ENCODE results near the gene VBP1.

Gene VBP1

GRCh38 chrX:155237719-155238118 lies 21.5 kb downstream of the VBP1 start:
- no peak for DNase-seq (ENCODE audit: extremely low read depth, low read depth)
- TF ChIP-seq, protein P1, sequence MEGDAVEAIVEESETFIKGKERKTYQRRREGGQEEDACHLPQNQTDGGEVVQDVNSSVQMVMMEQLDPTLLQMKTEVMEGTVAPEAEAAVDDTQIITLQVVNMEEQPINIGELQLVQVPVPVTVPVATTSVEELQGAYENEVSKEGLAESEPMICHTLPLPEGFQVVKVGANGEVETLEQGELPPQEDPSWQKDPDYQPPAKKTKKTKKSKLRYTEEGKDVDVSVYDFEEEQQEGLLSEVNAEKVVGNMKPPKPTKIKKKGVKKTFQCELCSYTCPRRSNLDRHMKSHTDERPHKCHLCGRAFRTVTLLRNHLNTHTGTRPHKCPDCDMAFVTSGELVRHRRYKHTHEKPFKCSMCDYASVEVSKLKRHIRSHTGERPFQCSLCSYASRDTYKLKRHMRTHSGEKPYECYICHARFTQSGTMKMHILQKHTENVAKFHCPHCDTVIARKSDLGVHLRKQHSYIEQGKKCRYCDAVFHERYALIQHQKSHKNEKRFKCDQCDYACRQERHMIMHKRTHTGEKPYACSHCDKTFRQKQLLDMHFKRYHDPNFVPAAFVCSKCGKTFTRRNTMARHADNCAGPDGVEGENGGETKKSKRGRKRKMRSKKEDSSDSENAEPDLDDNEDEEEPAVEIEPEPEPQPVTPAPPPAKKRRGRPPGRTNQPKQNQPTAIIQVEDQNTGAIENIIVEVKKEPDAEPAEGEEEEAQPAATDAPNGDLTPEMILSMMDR (IDR thresholded peaks at IDR 0.05; ENCODE audit: low read depth, low read length), result no peak

DNA sequence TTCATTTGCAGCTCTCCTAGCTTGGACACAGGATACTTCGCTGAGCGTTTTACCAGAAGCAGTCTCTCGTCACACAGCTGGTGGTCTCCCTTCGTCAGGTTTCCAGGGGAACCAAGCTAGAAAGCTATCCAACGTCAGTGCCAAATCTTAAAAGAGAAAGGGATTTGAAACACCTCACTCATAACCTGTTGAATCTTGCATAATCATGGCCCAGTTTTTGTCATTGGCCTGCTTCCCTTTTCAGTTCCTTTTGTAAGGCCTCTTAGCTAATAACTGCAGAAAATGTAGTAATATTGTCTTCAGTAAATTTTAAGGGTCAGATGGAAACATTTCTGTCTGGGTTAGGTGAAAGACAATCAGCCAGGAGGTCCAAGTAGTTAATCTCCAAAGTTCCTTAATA lies 26.0 kb downstream of the VBP1 start:
- TF ChIP-seq, protein P1 (IDR thresholded peaks at IDR 0.05; ENCODE audit: low read depth, low read length), result no peak

DNA sequence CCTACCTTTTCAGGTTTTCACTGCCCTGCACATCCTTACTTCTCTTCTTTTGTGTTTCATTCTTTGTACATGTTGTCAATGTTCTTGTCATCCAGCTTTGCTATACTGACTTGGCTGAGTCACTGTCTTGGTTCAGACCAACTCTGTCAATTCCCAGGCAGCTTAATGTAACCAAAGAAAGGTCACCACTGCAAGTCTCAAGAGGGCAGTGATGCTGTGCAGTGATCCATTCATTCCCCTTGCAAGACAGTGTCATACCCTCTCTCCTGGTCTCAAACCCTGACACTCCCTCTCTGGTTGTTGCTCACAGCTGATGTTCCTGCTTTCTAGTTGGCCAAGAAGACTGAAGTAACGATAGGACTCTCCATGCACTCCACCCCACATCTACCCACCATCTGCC lies 30.5 kb downstream of the VBP1 start:
- DNase-seq (ENCODE audit: extremely low read depth, low read depth), result no peak

More for the DNA sequence above, 26.0 kb downstream of the VBP1 start:
- no peak for DNase-seq (ENCODE audit: extremely low read depth, low read depth)

GRCh38 chrX:155247497-155247896 lies 31.2 kb downstream of the VBP1 start:
- TF ChIP-seq, protein P1 (IDR thresholded peaks at IDR 0.05; ENCODE audit: low read depth, low read length), result no peak

More for the DNA sequence above, 30.5 kb downstream of the VBP1 start:
- TF ChIP-seq, protein P1 (IDR thresholded peaks at IDR 0.05; ENCODE audit: low read depth, low read length), result no peak

GRCh38 chrX:155251391-155251790 lies 35.1 kb downstream of the VBP1 start:
- DNase-seq (ENCODE audit: extremely low read depth, low read depth), result no peak
- TF ChIP-seq, protein P1 (IDR thresholded peaks at IDR 0.05; ENCODE audit: low read depth, low read length), result no peak

More at GRCh38 chrX:155247497-155247896, 31.2 kb downstream of the VBP1 start:
- no peak for DNase-seq (ENCODE audit: extremely low read depth, low read depth)

DNA sequence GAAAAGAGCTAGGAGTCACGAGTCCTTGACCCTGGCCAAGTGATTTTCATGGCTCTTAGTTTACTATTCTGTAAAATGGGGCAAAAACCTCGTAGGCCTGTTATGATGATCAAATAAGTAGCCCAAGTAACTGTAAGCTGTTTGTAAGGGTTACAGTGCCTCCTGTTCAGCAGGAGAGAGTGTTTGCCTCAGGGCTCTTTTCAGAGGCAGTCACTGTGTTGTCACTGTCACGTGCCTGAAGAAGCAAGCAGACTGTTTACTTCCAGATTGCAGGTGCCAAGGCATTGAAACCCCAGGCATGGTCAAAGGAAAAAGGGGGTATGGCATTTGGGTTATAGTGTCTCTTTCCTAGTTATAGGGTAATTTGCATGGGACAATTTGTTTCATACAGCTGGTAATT lies 43.5 kb downstream of the VBP1 start:
- no peak for DNase-seq (ENCODE audit: extremely low read depth, low read depth)
- TF ChIP-seq, protein P1 (IDR thresholded peaks at IDR 0.05; ENCODE audit: low read depth, low read length), result no peak

DNA sequence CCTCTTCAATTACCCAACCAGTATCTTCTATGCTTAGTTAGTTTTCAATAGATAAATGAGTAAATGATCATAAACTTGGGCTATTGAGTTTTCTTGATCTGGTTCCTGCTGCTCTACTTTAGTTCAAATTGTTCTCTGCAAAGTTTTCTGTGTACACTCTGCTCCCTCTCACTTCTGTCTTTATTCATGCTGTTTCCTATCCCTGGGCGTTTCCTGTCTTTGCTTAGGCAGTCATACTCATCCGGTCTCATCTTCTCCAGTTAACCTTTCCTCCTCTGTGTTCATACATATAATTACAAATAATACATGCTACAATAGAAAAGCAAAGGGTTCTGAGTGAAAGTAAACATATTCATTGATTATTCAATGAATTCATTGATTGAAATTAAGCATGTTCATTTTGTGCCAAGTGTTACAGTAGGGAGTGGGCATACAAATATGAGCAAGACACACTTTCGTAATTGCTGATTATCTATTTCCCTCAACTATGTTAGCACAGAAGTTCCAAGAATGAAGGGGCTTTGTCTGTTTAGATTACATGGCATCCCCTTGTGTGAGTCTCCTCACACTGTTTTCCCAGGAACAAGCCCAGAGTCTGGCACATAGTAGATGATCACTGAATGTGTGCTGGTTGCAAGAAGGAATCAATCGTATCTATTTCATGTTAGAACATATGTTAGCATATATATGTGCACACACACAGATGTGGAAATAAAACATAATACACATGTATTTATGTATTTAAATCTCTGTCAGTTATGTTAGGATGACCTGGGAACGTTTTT lies 46.9 kb downstream of the VBP1 start:
- TF ChIP-seq, protein P1 (IDR thresholded peaks at IDR 0.05; ENCODE audit: low read depth, low read length), result no peak
- DNase-seq (ENCODE audit: extremely low read depth, low read depth), result no peak

All from AG09319 (cell line).